Activated CD4-positive, alpha-beta T cell treated with anti-CD3 and anti-CD28 coated beads, Interleukin-2, amount 10 ng/mL, durations not matched to agents 24 days and 14 days (primary cell): ENCODE measurements around the gene OR10C1. TPM values are rescaled to one million over a fixed set of nuclear protein-coding genes. Genes with fewer than 3 reads are reported as not detected.

Source experiments
- DNase-seq: peaks from one replicate; pipeline ENCODE4 v3.0.0; 2022
- H3K27ac Mint-ChIP-seq: one replicate; pipeline ENCODE4 v1.8.0; 2022; ENCODE audit warnings: mild to moderate bottlenecking, mixed read lengths
- H3K27me3 Mint-ChIP-seq: one replicate; pipeline ENCODE4 v1.8.0; 2022; ENCODE audit warnings: mixed read lengths
- H3K36me3 Mint-ChIP-seq: one replicate; pipeline ENCODE4 v1.8.0; 2022; ENCODE audit warnings: low read depth, mild to moderate bottlenecking, mixed read lengths
- H3K4me1 Mint-ChIP-seq: one replicate; pipeline ENCODE4 v1.8.0; 2021; ENCODE audit warnings: mixed read lengths
- H3K4me3 Mint-ChIP-seq: one replicate; pipeline ENCODE4 v1.8.0; 2022; ENCODE audit warnings: mild to moderate bottlenecking, moderate library complexity, mixed read lengths
- H3K9me3 Mint-ChIP-seq: one replicate; pipeline ENCODE4 v1.8.0; 2021; ENCODE audit warnings: mixed read lengths
- intact Hi-C: fragments of 100-400 bp; cut with micrococcal nuclease; formaldehyde crosslinking; loops from one replicate; pipeline ENCODE4 v1.15.1; 2023
- total RNA-seq: library from RNA; stranded (reverse); gene quantifications from 2 replicates; pipeline ENCODE4 v1.2.3, GENCODE V29; 2022

The OR10C1 gene
- total RNA-seq, 1 donor from 2014 or later, result not detected

DNA sequence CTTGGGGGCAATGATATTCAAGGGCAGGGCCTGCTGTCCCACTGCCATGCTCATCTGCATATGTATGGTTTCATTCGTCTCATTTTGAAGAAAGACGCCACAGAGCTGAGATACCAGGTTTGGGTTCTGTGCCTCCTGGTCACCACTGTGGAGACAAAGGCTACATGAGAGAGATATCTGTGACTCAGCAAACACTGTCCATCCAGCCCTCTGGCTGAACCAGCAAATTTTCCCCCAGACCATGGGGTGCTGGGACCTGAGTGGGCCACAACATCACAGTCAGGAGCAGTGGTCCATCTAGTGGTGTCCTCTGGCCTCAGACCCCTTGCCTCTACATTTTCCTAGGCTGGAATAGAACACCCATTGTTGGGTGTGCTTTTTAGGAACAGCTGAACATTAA is 48.6 kb downstream of the OR10C1 start, which contains the start of gene MAS1L:
Gene MAS1L (minus strand): TSS at position 297 of the 400 bp plus-strand sequence. CDS start 54 bp downstream, at position 243.
- no peak for DNase-seq
- no peaks in the 10 kb centered on the region for H3K36me3 Mint-ChIP-seq
- no peak within 1 kb of the TSS for H3K27ac Mint-ChIP-seq
- H3K27me3 Mint-ChIP-seq, result peaks cover 12% of the 10 kb centered on the region
- no peaks in the 10 kb centered on the region for H3K9me3 Mint-ChIP-seq
- H3K4me1 Mint-ChIP-seq, result no peaks in the 10 kb centered on the region
- no peak within 1 kb of the TSS for H3K4me3 Mint-ChIP-seq
- intact Hi-C loops, result no loop called here

DNA sequence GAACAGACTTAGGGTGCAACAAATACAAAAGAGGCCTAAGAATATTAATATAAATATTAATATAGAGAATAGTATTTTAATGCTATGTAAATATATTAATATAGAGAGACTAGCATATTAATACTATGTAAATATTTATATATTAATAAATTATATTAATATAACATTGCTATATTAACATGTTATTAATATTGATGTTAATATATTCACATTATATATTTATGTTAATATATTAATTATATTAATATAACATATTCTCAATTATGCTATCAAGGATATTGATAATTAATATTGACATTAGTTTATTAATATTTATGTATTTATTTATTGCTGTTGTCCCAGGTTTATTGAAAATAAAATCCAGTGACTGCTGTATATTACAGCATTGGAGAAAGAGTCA is 49.8 kb downstream of the OR10C1 start:
- H3K4me1 Mint-ChIP-seq, result no peaks in the 10 kb centered on the region
- H3K4me3 Mint-ChIP-seq, result no peak overlapping the region
- no peaks in the 10 kb centered on the region for H3K9me3 Mint-ChIP-seq
- no peaks in the 10 kb centered on the region for H3K36me3 Mint-ChIP-seq
- no peak overlapping the region for H3K27ac Mint-ChIP-seq
- intact Hi-C loops, result no loop called here
- no peak for DNase-seq
- peaks cover 12% of the 10 kb centered on the region for H3K27me3 Mint-ChIP-seq

DNA sequence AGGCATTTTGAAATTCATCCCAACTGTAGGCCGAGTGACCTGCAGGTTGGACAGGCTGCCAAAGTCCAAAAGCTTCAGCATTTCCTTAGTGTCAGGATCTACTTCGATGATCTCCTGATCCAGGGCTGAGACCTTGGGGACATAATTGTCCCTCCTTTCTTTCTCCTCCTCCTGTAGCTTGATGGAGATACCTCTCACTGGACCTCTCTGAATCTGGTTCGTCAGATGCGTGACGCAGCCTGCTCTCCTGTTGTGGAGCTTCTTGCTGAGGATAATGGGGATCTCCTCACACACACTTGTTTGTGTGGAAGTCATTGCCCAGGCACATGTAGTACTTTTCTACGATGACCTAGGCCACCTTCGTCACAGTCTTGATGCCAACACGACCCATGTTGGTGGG is 50.2 kb downstream of the OR10C1 start:
- H3K4me3 Mint-ChIP-seq, result no peak overlapping the region
- intact Hi-C loops, result no loop called here

DNA sequence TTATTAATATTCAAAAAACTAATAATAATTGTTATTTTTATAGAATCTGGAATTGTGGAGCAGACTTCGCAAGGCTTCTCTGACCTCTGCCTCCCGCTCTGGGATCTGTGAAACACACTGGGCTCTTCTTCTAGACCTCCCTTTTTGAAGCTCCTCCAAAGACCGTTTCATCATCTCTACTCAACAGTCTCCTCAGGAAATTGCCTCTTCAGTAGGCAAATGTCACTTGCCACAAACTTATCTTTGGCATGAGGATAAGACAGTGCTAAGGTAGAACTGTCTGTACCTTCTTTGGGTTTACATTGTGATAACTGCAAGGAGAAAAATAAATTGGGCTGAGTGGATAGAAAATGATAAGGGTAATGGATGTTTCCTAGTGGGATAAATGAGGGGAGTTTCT is 50.9 kb downstream of the OR10C1 start:
- no peak for DNase-seq
- Mint-ChIP-seq H3K27ac (no peak overlapping the region), H3K27me3 (peaks cover 16% of the 10 kb centered on the region), H3K9me3 (no peaks in the 10 kb centered on the region), H3K4me1 (no peaks in the 10 kb centered on the region), H3K36me3 (no peaks in the 10 kb centered on the region), H3K4me3 (no peak overlapping the region)
- intact Hi-C loops, result no loop called here

More for the DNA sequence above, 50.2 kb downstream of the OR10C1 start:
- Mint-ChIP-seq H3K4me1 (no peaks in the 10 kb centered on the region), H3K27ac (no peak overlapping the region), H3K27me3 (peaks cover 13% of the 10 kb centered on the region), H3K36me3 (no peaks in the 10 kb centered on the region), H3K9me3 (no peaks in the 10 kb centered on the region)
- no peak for DNase-seq

DNA sequence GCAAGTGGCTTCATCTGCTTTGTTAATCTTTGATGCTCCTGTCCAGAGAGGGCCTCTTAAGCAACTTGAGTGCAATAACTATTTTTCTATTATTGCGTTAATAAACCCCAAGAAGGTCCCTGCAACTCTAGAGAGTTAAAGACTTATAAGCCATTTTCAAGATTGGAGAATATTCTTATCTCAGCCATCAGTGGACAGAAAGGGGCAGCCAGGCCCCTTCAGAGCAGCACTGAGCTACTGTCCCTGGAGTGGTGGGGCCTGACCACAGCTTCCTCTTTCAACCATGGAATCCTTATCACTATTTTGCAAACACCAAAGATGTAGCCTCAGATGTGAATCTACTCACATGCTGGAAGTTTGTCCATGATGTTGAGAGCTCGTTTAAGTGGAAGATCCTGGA is 51.4 kb downstream of the OR10C1 start:
- intact Hi-C loops, result no loop called here
- Mint-ChIP-seq H3K27me3 (peaks cover 21% of the 10 kb centered on the region), H3K4me3 (no peak overlapping the region)

More for the DNA sequence above, 51.4 kb downstream of the OR10C1 start:
- H3K4me1 Mint-ChIP-seq, result no peaks in the 10 kb centered on the region
- no peaks in the 10 kb centered on the region for H3K36me3 Mint-ChIP-seq
- H3K27ac Mint-ChIP-seq, result no peak overlapping the region
- DNase-seq, result no peak
- H3K9me3 Mint-ChIP-seq, result no peaks in the 10 kb centered on the region

Other genes starting within 250 kb of the OR10C1 start
- gene OR14J1, start 137.6 kb upstream of the OR10C1 start, total RNA-seq, result not detected in 2 replicates
- gene OR5V1, start 70.4 kb upstream of the OR10C1 start, total RNA-seq, result not detected in 2 replicates
- not detected in 2 replicates for gene OR12D3, start 64.0 kb upstream of the OR10C1 start, total RNA-seq
- not detected in 2 replicates for gene OR12D2, start 43.7 kb upstream of the OR10C1 start, total RNA-seq
- not detected in 2 replicates for gene OR12D1, start 24.4 kb upstream of the OR10C1 start, total RNA-seq
- gene OR11A1, start 17.8 kb downstream of the OR10C1 start, total RNA-seq, result not detected in 2 replicates
- not detected in 2 replicates for gene OR2H1, start 17.8 kb downstream of the OR10C1 start, total RNA-seq
- gene MAS1L, start 48.6 kb downstream of the OR10C1 start, total RNA-seq, result not detected in 2 replicates
- gene UBD, start 120.4 kb downstream of the OR10C1 start, total RNA-seq, result 0.49 and 0.62 TPM in 2 replicates
- gene OR2H2, start 145.8 kb downstream of the OR10C1 start, total RNA-seq, result not detected in 2 replicates
- gene GABBR1, start 193.9 kb downstream of the OR10C1 start, total RNA-seq, result 20.4 and 24.0 TPM in 2 replicates
- not detected in 2 replicates for gene MOG, start 217.8 kb downstream of the OR10C1 start, total RNA-seq
- 2.0 and 2.7 TPM in 2 replicates for gene ZFP57, start 241.8 kb downstream of the OR10C1 start, total RNA-seq